Stimulated activated naive CD8-positive, alpha-beta T cell treated with anti-CD3 and anti-CD28 coated beads, Interleukin-15, Interleukin-2, amounts not matched to agents 100 ng/mL and 50 ng/mL, for 24 hours (primary cell): ENCODE data around the gene EEPD1.

Experiments used
- H3K27ac Mint-ChIP-seq: one replicate; pipeline ENCODE4 v1.8.0; 2021; ENCODE audit warnings: mild to moderate bottlenecking, mixed read lengths
- H3K27me3 Mint-ChIP-seq: one replicate; pipeline ENCODE4 v1.8.0; 2021; ENCODE audit warnings: mixed read lengths
- H3K36me3 Mint-ChIP-seq: one replicate; pipeline ENCODE4 v1.8.0; 2021; ENCODE audit warnings: low read depth, mixed read lengths
- H3K4me1 Mint-ChIP-seq: one replicate; pipeline ENCODE4 v1.8.0; 2021; ENCODE audit warnings: low read depth, mixed read lengths
- H3K4me3 Mint-ChIP-seq: one replicate; pipeline ENCODE4 v1.8.0; 2021; ENCODE audit warnings: mild to moderate bottlenecking, mixed read lengths
- H3K9me3 Mint-ChIP-seq: one replicate; pipeline ENCODE4 v1.8.0; 2021; ENCODE audit warnings: mixed read lengths

The EEPD1 gene

DNA sequence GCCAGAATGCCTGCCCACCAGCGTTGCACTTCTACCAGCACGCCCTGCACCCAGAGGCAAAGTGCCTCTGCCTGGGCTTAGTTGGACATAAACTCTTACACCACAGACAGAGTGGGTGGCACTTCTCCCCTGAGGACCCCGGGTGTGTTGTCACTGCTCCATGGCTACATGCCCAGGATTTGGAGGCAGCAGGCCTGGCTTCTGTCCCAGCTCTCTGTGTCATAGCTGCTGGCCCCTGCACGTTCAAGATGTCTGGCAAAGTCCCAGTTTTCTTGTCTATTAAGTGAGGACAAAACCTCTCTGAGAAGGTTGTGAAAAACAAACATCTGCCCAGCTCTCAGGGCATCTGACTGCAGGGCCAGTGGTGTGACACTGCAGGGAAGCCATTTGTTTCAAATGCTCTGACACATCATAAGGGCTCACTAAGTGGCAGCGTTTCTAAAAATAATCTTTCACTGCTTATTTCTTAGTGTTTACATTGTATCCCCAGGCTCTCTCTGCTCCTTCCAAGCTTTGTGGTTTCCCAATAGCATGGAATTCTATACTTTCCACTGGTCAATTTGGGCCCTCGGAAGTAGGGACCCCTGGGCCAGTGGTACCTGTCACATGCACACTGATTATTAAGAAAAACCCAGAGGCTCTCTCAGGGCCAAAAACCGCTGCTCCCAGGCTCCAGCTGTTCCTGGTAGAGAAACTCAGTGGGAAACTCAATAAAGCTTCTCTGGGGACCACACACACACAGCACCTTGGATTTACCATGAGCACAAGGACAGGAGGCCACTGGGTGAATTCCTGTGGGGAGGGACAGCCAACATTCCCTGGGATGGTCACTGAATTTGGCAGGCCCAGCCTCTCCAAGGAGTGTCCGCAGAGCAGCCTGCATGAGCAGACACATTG lies 150.4 kb downstream of the EEPD1 start:
- Mint-ChIP-seq H3K4me3 (no peak overlapping the region), H3K9me3 (no peaks in the 10 kb centered on the region), H3K27ac (no peak overlapping the region), H3K4me1 (no peaks in the 10 kb centered on the region), H3K27me3 (no peaks in the 10 kb centered on the region), H3K36me3 (no peaks in the 10 kb centered on the region)

DNA sequence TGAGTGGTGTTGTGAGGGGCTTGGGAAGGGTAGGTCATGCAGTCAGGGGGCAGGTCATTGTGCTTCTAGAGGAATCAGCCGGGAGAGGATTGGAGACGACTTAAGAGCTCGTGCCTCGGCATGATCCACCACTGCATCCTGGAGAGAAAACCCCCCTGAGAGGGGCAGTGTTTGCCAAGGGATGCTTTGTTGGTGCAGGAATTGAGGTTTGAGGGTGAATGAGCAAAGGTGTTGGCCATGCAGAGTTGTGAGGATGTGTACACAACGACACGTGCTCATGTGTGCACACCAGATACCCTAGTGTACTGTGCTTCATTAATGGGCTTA lies 151.0 kb downstream of the EEPD1 start:
- Mint-ChIP-seq H3K4me1 (no peaks in the 10 kb centered on the region), H3K4me3 (no peak overlapping the region), H3K27me3 (no peaks in the 10 kb centered on the region)

DNA sequence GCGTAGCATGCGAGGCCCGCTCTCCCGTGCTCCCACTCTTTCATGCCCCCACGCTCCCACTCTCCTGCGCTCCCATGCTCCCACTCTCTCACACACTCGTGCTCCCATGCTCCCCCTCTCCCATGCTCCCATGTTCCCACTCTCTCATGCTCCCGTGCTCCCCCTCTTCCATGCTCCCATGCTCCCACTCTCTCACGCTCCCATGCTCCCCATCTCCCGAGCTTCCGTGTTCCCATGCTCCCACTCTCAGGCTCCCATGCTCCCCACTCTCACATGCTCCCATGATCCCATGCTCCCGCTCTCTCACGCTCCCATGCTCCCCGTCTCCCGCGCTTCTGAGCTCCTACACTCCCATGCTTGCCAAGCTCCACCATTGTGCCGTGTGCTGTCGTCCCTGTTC lies 152.2 kb downstream of the EEPD1 start:
- no peak overlapping the region for H3K27ac Mint-ChIP-seq
- no peaks in the 10 kb centered on the region for H3K9me3 Mint-ChIP-seq
- no peaks in the 10 kb centered on the region for H3K36me3 Mint-ChIP-seq
- H3K4me1 Mint-ChIP-seq: no peaks in the 10 kb centered on the region
- H3K27me3 Mint-ChIP-seq: no peaks in the 10 kb centered on the region
- H3K4me3 Mint-ChIP-seq: no peak overlapping the region

More for the DNA sequence above, 151.0 kb downstream of the EEPD1 start:
- Mint-ChIP-seq H3K9me3 (no peaks in the 10 kb centered on the region), H3K27ac (no peak overlapping the region), H3K36me3 (no peaks in the 10 kb centered on the region)

DNA sequence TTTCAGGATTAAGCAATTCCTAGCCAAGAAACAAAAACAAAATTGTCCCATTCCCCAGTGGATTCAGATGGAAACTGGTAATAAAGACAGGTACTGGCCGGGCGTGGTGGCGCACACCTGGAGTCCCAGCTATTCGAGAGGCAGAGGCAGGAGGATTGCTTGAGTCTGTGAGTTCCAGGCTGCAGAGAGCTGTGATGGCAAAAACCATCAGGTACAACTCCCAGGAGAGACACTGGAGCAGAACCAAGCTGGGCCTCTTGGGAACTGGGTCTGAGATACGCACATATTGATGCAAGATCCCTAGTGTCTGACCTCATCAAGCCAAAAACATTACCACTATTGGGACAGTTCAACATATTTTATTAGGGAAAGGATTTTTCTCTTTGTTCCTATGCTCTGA lies 152.6 kb downstream of the EEPD1 start:
- no peaks in the 10 kb centered on the region for H3K36me3 Mint-ChIP-seq
- H3K4me1 Mint-ChIP-seq: no peaks in the 10 kb centered on the region
- no peak overlapping the region for H3K4me3 Mint-ChIP-seq
- no peak overlapping the region for H3K27ac Mint-ChIP-seq
- H3K9me3 Mint-ChIP-seq: no peaks in the 10 kb centered on the region
- H3K27me3 Mint-ChIP-seq: no peaks in the 10 kb centered on the region

DNA sequence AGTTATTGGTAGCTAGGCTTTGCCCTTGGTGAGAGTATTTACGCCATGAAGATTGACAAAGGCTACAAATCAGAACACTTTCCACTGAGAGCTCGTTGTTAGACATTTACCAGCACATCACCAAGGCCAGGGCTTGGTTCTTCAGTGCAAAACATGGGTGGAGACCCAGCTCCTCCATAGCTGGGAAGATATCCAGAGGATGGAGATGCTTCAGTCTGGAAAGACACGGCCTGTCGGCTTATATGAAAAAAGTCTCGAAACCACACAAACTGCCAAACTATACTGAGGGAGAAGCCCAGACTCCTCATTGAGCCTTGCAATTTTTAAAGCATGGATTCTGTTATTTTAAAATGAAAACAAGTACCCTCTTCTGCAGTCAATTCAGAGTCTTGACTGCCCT lies 153.2 kb downstream of the EEPD1 start:
- Mint-ChIP-seq H3K27me3 (no peaks in the 10 kb centered on the region), H3K4me1 (no peaks in the 10 kb centered on the region), H3K27ac (no peak overlapping the region), H3K36me3 (no peaks in the 10 kb centered on the region), H3K4me3 (no peak overlapping the region), H3K9me3 (no peaks in the 10 kb centered on the region)

DNA sequence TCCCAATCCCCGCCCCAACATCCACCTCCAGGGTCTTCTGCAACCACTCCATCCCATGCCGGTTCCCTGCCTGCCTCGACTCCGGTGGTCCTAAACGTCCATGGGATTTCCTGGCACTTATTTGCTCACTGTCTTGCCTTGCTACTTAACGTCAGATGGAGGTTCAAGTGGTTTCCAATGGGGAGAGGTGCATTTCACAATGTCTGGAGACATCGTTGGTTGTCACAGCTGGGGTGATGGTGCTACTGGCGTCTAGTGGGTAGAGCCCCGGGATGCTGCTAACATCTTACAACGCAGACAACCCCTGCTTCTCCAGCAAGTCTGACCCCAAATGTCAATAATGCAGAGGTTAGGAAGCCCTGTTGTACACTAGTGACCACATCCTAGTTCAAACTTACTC lies 153.7 kb downstream of the EEPD1 start:
- no peak overlapping the region for H3K4me3 Mint-ChIP-seq
- no peaks in the 10 kb centered on the region for H3K36me3 Mint-ChIP-seq
- no peaks in the 10 kb centered on the region for H3K9me3 Mint-ChIP-seq
- H3K4me1 Mint-ChIP-seq: no peaks in the 10 kb centered on the region
- H3K27me3 Mint-ChIP-seq: no peaks in the 10 kb centered on the region
- H3K27ac Mint-ChIP-seq: no peak overlapping the region

DNA sequence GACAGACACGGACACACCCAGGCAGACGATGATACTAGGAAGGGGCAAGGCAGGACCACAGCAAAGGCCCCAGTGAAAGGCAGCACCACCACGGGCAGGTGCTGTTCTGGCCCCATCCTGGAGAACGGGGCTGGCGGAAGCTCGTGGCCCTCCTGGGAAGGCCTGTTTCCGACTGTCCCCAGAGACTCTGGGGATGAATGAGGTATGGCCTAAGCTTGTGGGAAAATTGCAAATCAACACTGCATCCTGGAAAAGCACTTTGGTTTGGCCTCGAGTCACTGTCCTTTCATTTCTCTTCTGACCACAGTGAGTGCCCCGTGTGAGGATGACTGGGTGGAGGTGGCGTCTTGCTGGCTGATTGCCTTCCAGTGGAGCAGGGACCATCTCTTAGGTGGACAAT lies 155.0 kb downstream of the EEPD1 start:
- Mint-ChIP-seq H3K36me3 (no peaks in the 10 kb centered on the region), H3K4me1 (no peaks in the 10 kb centered on the region), H3K4me3 (no peak overlapping the region), H3K9me3 (no peaks in the 10 kb centered on the region), H3K27me3 (no peaks in the 10 kb centered on the region), H3K27ac (no peak overlapping the region)

DNA sequence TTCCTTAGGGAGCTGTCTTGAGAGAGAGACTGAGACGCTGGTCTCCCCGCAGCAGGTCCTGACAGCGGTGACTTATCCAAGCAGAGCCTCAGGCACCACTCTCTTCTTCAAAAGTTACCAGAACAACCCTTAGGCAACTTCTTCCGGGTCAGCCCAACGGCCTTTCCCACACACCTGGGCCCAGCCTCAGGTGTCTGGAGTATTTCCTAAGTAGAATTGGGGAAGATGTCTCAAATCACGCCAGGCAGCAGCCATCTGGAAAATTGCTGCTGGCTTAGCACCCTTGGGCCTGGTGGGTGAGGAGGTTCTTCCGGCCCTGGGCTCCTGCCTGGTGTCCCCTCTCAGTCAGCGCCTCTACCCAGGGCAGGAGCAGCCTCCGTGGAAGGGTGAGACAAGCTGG lies 156.2 kb downstream of the EEPD1 start:
- no peak overlapping the region for H3K4me3 Mint-ChIP-seq
- H3K36me3 Mint-ChIP-seq: no peaks in the 10 kb centered on the region
- no peak overlapping the region for H3K27ac Mint-ChIP-seq
- H3K9me3 Mint-ChIP-seq: no peaks in the 10 kb centered on the region
- H3K4me1 Mint-ChIP-seq: no peaks in the 10 kb centered on the region
- H3K27me3 Mint-ChIP-seq: no peaks in the 10 kb centered on the region

DNA sequence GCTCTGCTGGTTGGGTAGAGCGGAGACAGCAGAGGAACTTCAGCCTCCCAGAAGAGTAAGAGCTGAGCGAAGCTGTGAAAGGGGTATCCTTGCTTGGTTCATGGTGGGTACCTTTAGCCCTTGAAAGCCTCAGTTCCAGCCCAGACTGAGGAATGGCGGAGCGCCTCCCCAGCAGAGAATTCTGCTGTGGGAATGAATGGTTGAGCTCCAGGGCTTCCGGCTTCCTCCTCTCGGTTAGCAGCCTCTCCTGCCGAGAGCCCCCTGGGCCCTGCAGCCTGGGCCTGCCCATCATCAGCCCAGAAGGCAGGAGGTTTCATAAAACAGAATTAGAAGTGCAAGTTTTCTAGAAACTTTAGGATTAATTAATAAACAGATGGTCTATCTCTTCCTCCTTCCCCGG lies 156.7 kb downstream of the EEPD1 start:
- H3K4me3 Mint-ChIP-seq: no peak overlapping the region
- no peaks in the 10 kb centered on the region for H3K27me3 Mint-ChIP-seq
- no peaks in the 10 kb centered on the region for H3K4me1 Mint-ChIP-seq
- H3K9me3 Mint-ChIP-seq: no peaks in the 10 kb centered on the region
- H3K27ac Mint-ChIP-seq: no peak overlapping the region
- H3K36me3 Mint-ChIP-seq: no peaks in the 10 kb centered on the region

DNA sequence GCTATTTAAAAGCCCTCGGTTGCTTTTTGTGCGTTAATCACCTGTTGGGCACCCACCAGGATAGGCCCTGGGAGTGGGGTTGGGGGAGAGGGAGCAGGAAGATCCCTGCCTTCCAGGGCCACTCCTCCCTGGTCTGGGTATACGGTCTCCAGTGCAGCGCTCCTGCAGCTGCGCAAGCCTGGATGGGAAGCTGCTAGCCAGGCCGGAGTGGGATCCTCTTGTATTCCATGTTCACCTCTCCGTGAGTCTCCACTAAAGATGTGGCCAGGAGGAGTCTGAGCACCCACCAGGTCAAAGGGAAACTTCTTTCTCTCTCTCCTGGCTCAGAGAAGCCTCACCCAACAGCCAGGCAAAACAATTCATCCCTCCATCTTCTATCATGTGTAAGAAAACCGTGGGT lies 157.8 kb downstream of the EEPD1 start:
- no peak overlapping the region for H3K4me3 Mint-ChIP-seq
- no peak overlapping the region for H3K27ac Mint-ChIP-seq
- no peaks in the 10 kb centered on the region for H3K27me3 Mint-ChIP-seq
- H3K4me1 Mint-ChIP-seq: no peaks in the 10 kb centered on the region
- no peaks in the 10 kb centered on the region for H3K9me3 Mint-ChIP-seq
- no peaks in the 10 kb centered on the region for H3K36me3 Mint-ChIP-seq

DNA sequence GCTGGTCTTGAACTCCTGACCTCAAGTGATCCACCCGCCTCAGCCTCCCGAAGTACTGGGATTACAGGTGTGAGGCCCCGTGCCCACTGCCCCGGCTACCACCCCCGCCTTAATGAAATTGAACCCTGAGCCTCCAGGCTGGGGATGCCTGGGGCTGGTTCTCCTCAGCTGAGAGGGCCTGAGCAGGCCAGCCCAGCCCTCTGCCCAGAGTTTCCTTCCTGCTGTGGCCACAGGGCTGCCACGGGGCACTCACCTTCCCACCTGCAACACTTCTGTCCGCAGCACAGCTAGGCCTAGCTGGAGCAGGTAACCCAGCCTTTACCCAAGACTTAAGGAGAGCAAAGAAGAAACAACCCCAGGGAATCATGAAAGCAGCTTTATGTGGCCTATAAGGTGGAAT lies 158.5 kb downstream of the EEPD1 start:
- H3K36me3 Mint-ChIP-seq: no peaks in the 10 kb centered on the region
- H3K4me1 Mint-ChIP-seq: no peaks in the 10 kb centered on the region
- no peaks in the 10 kb centered on the region for H3K9me3 Mint-ChIP-seq
- H3K27ac Mint-ChIP-seq: no peak overlapping the region
- H3K27me3 Mint-ChIP-seq: no peaks in the 10 kb centered on the region
- H3K4me3 Mint-ChIP-seq: no peak overlapping the region

DNA sequence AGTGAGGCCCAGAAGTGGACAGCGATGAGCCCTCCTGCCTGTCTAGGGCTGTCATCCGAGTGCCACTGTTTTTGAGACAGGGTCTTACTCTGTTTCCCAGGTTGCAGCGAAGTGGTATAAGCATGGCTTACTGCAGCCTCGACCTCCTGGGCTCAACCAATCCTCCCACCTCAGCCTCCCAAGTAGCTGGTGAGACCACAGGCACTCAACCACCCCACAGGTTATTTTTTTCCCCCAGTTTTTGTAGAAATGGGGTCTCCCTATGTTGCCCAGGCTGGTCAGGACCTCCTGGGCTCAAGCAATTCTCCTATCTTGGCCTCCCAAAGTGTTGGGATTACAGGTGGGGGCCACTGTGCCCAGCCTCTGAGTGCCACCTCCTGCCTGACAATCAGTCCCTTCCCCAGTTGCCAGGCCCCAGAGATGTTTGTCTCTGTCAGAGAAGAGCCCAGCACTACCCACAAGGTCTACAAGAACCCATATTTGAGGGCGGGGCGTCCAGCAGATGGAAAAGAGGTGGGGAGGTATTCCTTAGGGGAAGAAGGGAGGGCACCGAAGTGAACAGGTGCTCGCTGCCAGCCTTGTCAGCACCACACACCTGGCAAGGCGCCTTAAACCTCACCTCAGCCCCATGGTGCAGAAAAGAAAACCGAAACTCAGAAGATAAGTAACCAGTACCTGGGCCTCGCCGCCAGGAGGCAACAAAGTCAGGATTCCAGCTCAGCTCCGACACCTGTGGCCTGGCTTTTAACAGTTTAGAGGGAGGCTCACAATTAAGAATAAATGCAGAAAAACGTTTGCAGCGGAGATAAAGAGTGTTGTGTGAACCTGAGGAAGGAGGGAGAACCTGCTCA lies 159.2 kb downstream of the EEPD1 start:
- H3K9me3 Mint-ChIP-seq: no peaks in the 10 kb centered on the region
- no peaks in the 10 kb centered on the region for H3K27me3 Mint-ChIP-seq
- no peaks in the 10 kb centered on the region for H3K36me3 Mint-ChIP-seq
- no peaks in the 10 kb centered on the region for H3K4me1 Mint-ChIP-seq
- H3K27ac Mint-ChIP-seq: no peak overlapping the region
- H3K4me3 Mint-ChIP-seq: no peak overlapping the region

DNA sequence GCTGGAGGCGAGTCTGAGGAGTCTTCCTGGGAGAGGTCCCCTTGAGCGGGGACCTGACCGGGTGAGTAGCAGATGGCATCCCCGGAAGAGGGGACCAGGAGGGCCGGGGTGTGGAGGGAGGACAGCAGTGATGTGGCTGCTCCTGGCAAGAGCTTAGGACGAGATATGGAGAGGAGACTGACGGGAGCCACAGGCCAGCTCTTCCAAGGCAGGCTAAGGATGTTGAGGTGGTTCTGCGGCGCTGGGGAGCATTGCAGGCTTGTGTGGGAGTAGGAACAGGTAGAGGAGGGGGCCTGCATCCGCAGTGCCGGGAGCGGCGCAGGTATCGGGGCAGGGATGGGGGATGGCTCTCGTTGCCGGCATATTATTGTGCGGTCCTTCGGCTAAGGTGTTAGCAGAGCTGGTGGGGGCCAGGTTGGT lies 159.9 kb downstream of the EEPD1 start:
- no peaks in the 10 kb centered on the region for H3K27me3 Mint-ChIP-seq
- H3K4me1 Mint-ChIP-seq: no peaks in the 10 kb centered on the region
- no peaks in the 10 kb centered on the region for H3K9me3 Mint-ChIP-seq
- H3K27ac Mint-ChIP-seq: no peak overlapping the region
- H3K4me3 Mint-ChIP-seq: no peak overlapping the region
- no peaks in the 10 kb centered on the region for H3K36me3 Mint-ChIP-seq

DNA sequence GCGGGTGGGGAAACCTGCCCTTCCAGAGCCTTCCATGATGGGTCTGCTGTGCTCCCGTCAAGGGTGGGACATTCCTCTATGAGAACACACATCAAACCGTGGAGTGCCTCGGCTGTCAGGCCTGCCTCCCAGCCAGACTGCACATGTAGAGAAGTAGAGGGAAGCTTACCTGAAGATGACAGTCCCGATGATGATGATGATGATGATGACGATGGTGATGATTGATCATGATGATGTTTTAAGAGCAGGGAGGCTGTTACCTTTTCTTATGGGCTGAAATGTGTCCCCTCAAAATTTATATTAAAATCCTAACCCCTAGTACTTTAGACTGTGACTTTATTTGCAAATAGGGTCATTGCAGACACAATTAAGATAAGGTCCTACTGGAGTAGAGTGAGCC lies 160.6 kb downstream of the EEPD1 start:
- Mint-ChIP-seq H3K27me3 (no peaks in the 10 kb centered on the region), H3K4me1 (no peaks in the 10 kb centered on the region), H3K9me3 (no peaks in the 10 kb centered on the region), H3K4me3 (no peak overlapping the region), H3K27ac (no peak overlapping the region), H3K36me3 (no peaks in the 10 kb centered on the region)

DNA sequence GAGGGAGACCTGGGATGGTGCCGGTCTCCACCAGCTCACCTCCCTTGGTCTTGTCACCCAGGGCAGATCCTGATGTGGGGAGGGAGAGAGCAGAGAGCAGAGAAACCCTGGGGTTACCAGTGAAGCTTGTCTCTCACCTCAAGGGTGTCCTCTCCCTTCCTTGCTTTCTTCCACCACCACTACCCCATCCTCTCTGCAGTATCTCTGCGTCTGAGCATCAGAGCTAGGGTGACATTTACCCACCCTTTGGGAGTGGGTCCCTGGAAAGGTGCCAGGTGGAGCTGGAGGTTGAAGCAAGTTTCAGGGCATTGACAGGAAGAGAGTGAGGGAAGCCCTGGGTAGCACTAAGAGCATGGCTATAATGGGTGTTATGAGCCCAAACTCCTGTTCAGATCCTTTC lies 161.4 kb downstream of the EEPD1 start:
- Mint-ChIP-seq H3K36me3 (no peaks in the 10 kb centered on the region), H3K9me3 (no peaks in the 10 kb centered on the region), H3K4me1 (no peaks in the 10 kb centered on the region), H3K27ac (no peak overlapping the region), H3K27me3 (no peaks in the 10 kb centered on the region), H3K4me3 (no peak overlapping the region)
